Left ventricle myocardium inferior (tissue), 1 donor: ENCODE results near the gene PLXNA4. TPM values are rescaled to one million over a fixed set of nuclear protein-coding genes. Genes with fewer than 3 reads are reported as not detected.

Experiments used
- DNase-seq: peaks from one replicate; pipeline ENCODE4 v3.0.0-alpha.2; 2020
- H3K27ac ChIP-seq: fragments of 200-600 bp; replicated peaks from 2 replicates; pipeline ENCODE4 v1.8.0; 2021
- H3K27me3 ChIP-seq: fragments of 200-600 bp; 2 replicates; pipeline ENCODE4 v1.8.0; 2021; ENCODE audit warnings: low read depth
- H3K36me3 ChIP-seq: fragments of 200-600 bp; 2 replicates; pipeline ENCODE4 v1.8.0; 2021
- H3K4me1 ChIP-seq: fragments of 200-600 bp; 2 replicates; pipeline ENCODE4 v1.8.0; 2021
- H3K4me3 ChIP-seq: fragments of 200-600 bp; 2 replicates; pipeline ENCODE4 v1.8.0; 2021; ENCODE audit warnings: mild to moderate bottlenecking, moderate library complexity
- H3K9me3 ChIP-seq: fragments of 200-600 bp; replicated peaks from 2 replicates; pipeline ENCODE4 v1.8.0; 2021
- CTCF ChIP-seq: fragments of 200-600 bp; IDR thresholded peaks from 2 replicates; pipeline ENCODE4 v1.8.0; 2021; ENCODE audit warnings: antibody characterized with exemption, mild to moderate bottlenecking, borderline replicate concordance
- intact Hi-C: fragments of 100-400 bp; cut with micrococcal nuclease; formaldehyde crosslinking; loops from one replicate; pipeline ENCODE4 v1.11.0; 2022
- total RNA-seq: library from RNA; stranded (reverse); fragmentation: NEBNext Ultra II Directional; extraction: Animal tissue kit (Norgen Biotek cat#: 25700); gene quantifications from one replicate; pipeline ENCODE4 v1.2.1, GENCODE V29; 2021
- donor health status: DM: no; HTN: yes; CAD: no; lungs with severe emphysema.

The PLXNA4 gene
- total RNA-seq, 1 donor from 2014 or later: 18.1 TPM

GRCh38 chr7:132504071-132504470, 72.2 kb downstream of the PLXNA4 start:
- intact Hi-C loops: loop anchor here (10.0 kb wide), 1 partner anchor 179 kb away; no protein-coding TSS in a partner anchor
- no peak for TF ChIP-seq CTCF
- no peak for DNase-seq

GRCh38 chr7:132503415-132503814, 72.9 kb downstream of the PLXNA4 start:
- H3K27ac ChIP-seq: no peak overlapping the region
- peaks cover 16% of the 10 kb centered on the region for H3K36me3 ChIP-seq
- H3K9me3 ChIP-seq: no peaks in the 10 kb centered on the region
- DNase-seq: no peak
- no peak overlapping the region for H3K4me3 ChIP-seq
- no peaks in the 10 kb centered on the region for H3K27me3 ChIP-seq
- intact Hi-C loops: loop anchor here (10.0 kb wide), 1 partner anchor 179 kb away; no protein-coding TSS in a partner anchor
- peaks cover 32% of the 10 kb centered on the region for H3K4me1 ChIP-seq
- TF ChIP-seq CTCF: no peak

More at GRCh38 chr7:132504071-132504470, 72.2 kb downstream of the PLXNA4 start:
- Histone ChIP-seq H3K4me3 (no peak overlapping the region), H3K36me3 (peaks cover 16% of the 10 kb centered on the region), H3K27me3 (no peaks in the 10 kb centered on the region), H3K4me1 (peaks cover 33% of the 10 kb centered on the region), H3K9me3 (no peaks in the 10 kb centered on the region), H3K27ac (no peak overlapping the region)

GRCh38 chr7:132501956-132502355, 74.3 kb downstream of the PLXNA4 start:
- Histone ChIP-seq H3K4me1 (peaks cover 39% of the 10 kb centered on the region), H3K9me3 (no peaks in the 10 kb centered on the region), H3K4me3 (no peak overlapping the region), H3K27ac (no peak overlapping the region), H3K36me3 (peaks cover 7% of the 10 kb centered on the region), H3K27me3 (no peaks in the 10 kb centered on the region)
- TF ChIP-seq CTCF: no peak
- intact Hi-C loops: loop anchor here (10.0 kb wide), 1 partner anchor 177 kb away; no protein-coding TSS in a partner anchor
- DNase-seq: no peak

GRCh38 chr7:132500727-132501440, 75.4 kb downstream of the PLXNA4 start:
- Histone ChIP-seq H3K9me3 (no peaks in the 10 kb centered on the region), H3K4me3 (no peak overlapping the region), H3K27ac (peak overlapping the region; percentile 2), H3K4me1 (peaks cover 39% of the 10 kb centered on the region), H3K36me3 (no peaks in the 10 kb centered on the region), H3K27me3 (no peaks in the 10 kb centered on the region)
- TF ChIP-seq CTCF: peak; percentile 65
- DNase-seq: peak; percentile 71
- intact Hi-C loops: loop anchor here (10.0 kb wide), 1 partner anchor 176 kb away; no protein-coding TSS in a partner anchor

- intact Hi-C loops: no loop called here
- Histone ChIP-seq H3K4me3 (no peak overlapping the region), H3K27ac (no peak overlapping the region), H3K36me3 (no peaks in the 10 kb centered on the region), H3K4me1 (peaks cover 39% of the 10 kb centered on the region), H3K27me3 (no peaks in the 10 kb centered on the region), H3K9me3 (no peaks in the 10 kb centered on the region)
- TF ChIP-seq CTCF: no peak
- DNase-seq: no peak
These were observed 76.8 kb downstream of the PLXNA4 start for GRCh38 chr7:132499487-132499886.
